Peyer's patch (tissue), 4 donors: ENCODE data around the gene PRKCA.

ENCODE experiments used
- POLR2A ChIP-seq, 2 donors: fragments of 450-650 bp; IDR thresholded peaks; one replicate each; pipeline ENCODE4 v1.5.1; 2017; ENCODE audit warnings: antibody characterized with exemption in 2 of 2, mild to moderate bottlenecking in 2 of 2, moderate library complexity in 2 of 2
- TF ChIP-seq, protein P1 (sequence below), 6 experiments: fragments of 450-650 bp in 4 of 6; fragments of 200-600 bp in 2 of 6; sonication (generic) in 1 of 6; IDR thresholded peaks; one replicate each; pipeline ENCODE4 v1.5.1; 2017 to 2019; ENCODE audit warnings: antibody characterized with exemption in 6 of 6, mild to moderate bottlenecking in 3 of 6, moderate library complexity in 1 of 6

DNA sequence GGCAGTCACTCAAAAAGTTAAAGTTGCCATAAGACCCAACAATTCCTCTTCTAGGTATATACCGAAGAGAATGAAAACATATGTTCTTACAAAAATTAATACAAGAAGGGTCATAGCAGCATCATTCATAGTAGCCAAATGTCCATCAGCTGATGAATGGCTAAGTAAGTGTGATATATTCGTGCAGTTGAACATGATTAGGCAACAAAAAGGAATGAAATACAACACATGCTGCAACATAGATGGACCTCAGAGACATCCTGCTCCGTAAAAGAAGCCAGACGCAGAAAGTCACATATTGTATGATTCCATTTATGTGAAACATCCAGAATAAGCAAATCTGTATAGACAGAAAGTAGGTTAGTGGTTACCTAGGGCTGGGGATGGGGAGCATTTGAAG lies 303.1 kb downstream of the PRKCA start:
- TF ChIP-seq, protein P1, sequence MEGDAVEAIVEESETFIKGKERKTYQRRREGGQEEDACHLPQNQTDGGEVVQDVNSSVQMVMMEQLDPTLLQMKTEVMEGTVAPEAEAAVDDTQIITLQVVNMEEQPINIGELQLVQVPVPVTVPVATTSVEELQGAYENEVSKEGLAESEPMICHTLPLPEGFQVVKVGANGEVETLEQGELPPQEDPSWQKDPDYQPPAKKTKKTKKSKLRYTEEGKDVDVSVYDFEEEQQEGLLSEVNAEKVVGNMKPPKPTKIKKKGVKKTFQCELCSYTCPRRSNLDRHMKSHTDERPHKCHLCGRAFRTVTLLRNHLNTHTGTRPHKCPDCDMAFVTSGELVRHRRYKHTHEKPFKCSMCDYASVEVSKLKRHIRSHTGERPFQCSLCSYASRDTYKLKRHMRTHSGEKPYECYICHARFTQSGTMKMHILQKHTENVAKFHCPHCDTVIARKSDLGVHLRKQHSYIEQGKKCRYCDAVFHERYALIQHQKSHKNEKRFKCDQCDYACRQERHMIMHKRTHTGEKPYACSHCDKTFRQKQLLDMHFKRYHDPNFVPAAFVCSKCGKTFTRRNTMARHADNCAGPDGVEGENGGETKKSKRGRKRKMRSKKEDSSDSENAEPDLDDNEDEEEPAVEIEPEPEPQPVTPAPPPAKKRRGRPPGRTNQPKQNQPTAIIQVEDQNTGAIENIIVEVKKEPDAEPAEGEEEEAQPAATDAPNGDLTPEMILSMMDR (IDR thresholded peaks at IDR 0.05), result no peak
- TF ChIP-seq POLR2A (IDR thresholded peaks at IDR 0.05), result no peak
